GM12875 (cell line): ENCODE data around the gene KCNK6.

ENCODE experiments used
- H3K4me3 ChIP-seq: one replicate; pipeline ENCODE4 v1.5.1; 2011; ENCODE audit warnings: low read depth, low read length, control low read depth
- CTCF ChIP-seq: IDR thresholded peaks from 2 replicates; pipeline ENCODE4 v1.5.1; 2011; ENCODE audit warnings: low read depth, mild to moderate bottlenecking, control low read depth, inconsistent platforms, low read length, moderate library complexity, borderline replicate concordance; ENCODE audit not compliant: insufficient read depth

The KCNK6 gene

GRCh38 chr19:38324431-38324830 lies 4.8 kb downstream of the KCNK6 start:
- TF ChIP-seq CTCF = no peak
- no peak overlapping the region for H3K4me3 ChIP-seq

- no peak for TF ChIP-seq CTCF
Observed at GRCh38 chr19:38326591-38326990, 6.9 kb downstream of the KCNK6 start.

GRCh38 chr19:38329651-38330050 lies 10.0 kb downstream of the KCNK6 start:
- TF ChIP-seq CTCF = no peak
- no peak overlapping the region for H3K4me3 ChIP-seq

More at GRCh38 chr19:38326591-38326990, 6.9 kb downstream of the KCNK6 start:
- H3K4me3 ChIP-seq = no peak overlapping the region

- no peak for TF ChIP-seq CTCF
- H3K4me3 ChIP-seq = no peak overlapping the region
Observed at GRCh38 chr19:38331728-38332127, 12.1 kb downstream of the KCNK6 start.

GRCh38 chr19:38333245-38333644 lies 13.6 kb downstream of the KCNK6 start:
- H3K4me3 ChIP-seq = no peak overlapping the region
- TF ChIP-seq CTCF = no peak

GRCh38 chr19:38335949-38336637 lies 16.4 kb downstream of the KCNK6 start:
- no peak for TF ChIP-seq CTCF
- peak overlapping the region; percentile 72 for H3K4me3 ChIP-seq

- peak overlapping the region; percentile 72 for H3K4me3 ChIP-seq
- TF ChIP-seq CTCF = no peak
Observed at GRCh38 chr19:38336638-38337359, 17.2 kb downstream of the KCNK6 start.
